ENCODE results near the gene SLC28A2.
"Not testable (repeated sequence)": the region's sequence is repeated elsewhere in the genome, so short reads cannot be mapped to it uniquely, and the experiment has no call there.

Gene SLC28A2

GRCh38 chr15:45288947-45289346, 36.9 kb downstream of the SLC28A2 start:
- H3K36me3 ChIP-seq: no peaks in the 10 kb centered on the region
- no peak overlapping the region for H3K4me3 ChIP-seq
- no peak overlapping the region for H3K4me2 ChIP-seq
- no peaks in the 10 kb centered on the region for H3K27me3 ChIP-seq
- no peaks in the 10 kb centered on the region for H3K4me1 ChIP-seq
- no peaks in the 10 kb centered on the region for H4K20me1 ChIP-seq
- H3K9me3 ChIP-seq: no peaks in the 10 kb centered on the region
- no peak for TF ChIP-seq Cebpa-rat (IDR thresholded peaks at IDR 0.05)
- H3K9ac ChIP-seq: no peak overlapping the region
- H3K27ac ChIP-seq: no peak overlapping the region

GRCh38 chr15:45291822-45292582, 40.0 kb downstream of the SLC28A2 start:
- Histone ChIP-seq H3K4me2 (no peak overlapping the region), H3K9me3 (peaks cover 12% of the 10 kb centered on the region), H3K27ac (no peak overlapping the region), H3K4me1 (no peaks in the 10 kb centered on the region), H3K4me3 (no peak overlapping the region), H3K9ac (no peak overlapping the region), H3K36me3 (no peaks in the 10 kb centered on the region), H4K20me1 (no peaks in the 10 kb centered on the region), H3K27me3 (no peaks in the 10 kb centered on the region)
- TF ChIP-seq Cebpa-rat (IDR thresholded peaks at IDR 0.05): no peak

GRCh38 chr15:45293326-45293725, 41.3 kb downstream of the SLC28A2 start:
- not testable (repeated sequence) for H3K4me1 ChIP-seq, H3K4me2 ChIP-seq, H3K4me3 ChIP-seq, H3K9ac ChIP-seq, H3K27ac ChIP-seq, H3K36me3 ChIP-seq, H3K27me3 ChIP-seq, H4K20me1 ChIP-seq
- H3K9me3 ChIP-seq: peaks cover 25% of the 10 kb centered on the region

- H3K36me3 ChIP-seq, H4K20me1 ChIP-seq, H3K4me1 ChIP-seq, H3K27me3 ChIP-seq, H3K4me3 ChIP-seq, H3K9ac ChIP-seq, H3K27ac ChIP-seq, H3K4me2 ChIP-seq: not testable (repeated sequence)
- peaks cover 43% of the 10 kb centered on the region for H3K9me3 ChIP-seq
These were observed 46.9 kb downstream of the SLC28A2 start for GRCh38 chr15:45298964-45299378.

- TF ChIP-seq Cebpa-rat (IDR thresholded peaks at IDR 0.05): no peak
- Histone ChIP-seq H3K36me3 (no peaks in the 10 kb centered on the region), H3K4me3 (no peak overlapping the region), H3K9me3 (peaks cover 6% of the 10 kb centered on the region; the same call in 1 of the 2 replicates), H3K9ac (no peak overlapping the region), H4K20me1 (no peaks in the 10 kb centered on the region), H3K4me1 (no peaks in the 10 kb centered on the region), H3K4me2 (no peak overlapping the region), H3K27ac (no peak overlapping the region), H3K27me3 (no peaks in the 10 kb centered on the region)
These were observed 52.7 kb downstream of the SLC28A2 start for GRCh38 chr15:45304711-45305110.

GRCh38 chr15:45306105-45306504, 54.1 kb downstream of the SLC28A2 start:
- Histone ChIP-seq H4K20me1 (no peaks in the 10 kb centered on the region), H3K4me3 (no peak overlapping the region), H3K9ac (no peak overlapping the region), H3K4me1 (no peaks in the 10 kb centered on the region), H3K36me3 (no peaks in the 10 kb centered on the region), H3K9me3 (peaks cover 6% of the 10 kb centered on the region; the same call in 1 of the 2 replicates), H3K27ac (no peak overlapping the region), H3K27me3 (no peaks in the 10 kb centered on the region), H3K4me2 (no peak overlapping the region)
- TF ChIP-seq Cebpa-rat (IDR thresholded peaks at IDR 0.05): no peak

- Histone ChIP-seq H3K4me1 (no peaks in the 10 kb centered on the region), H3K4me3 (no peak overlapping the region), H4K20me1 (no peaks in the 10 kb centered on the region), H3K27ac (no peak overlapping the region), H3K9me3 (peaks cover 6% of the 10 kb centered on the region; the same call in 1 of the 2 replicates), H3K4me2 (peak overlapping the region; percentile 51), H3K36me3 (no peaks in the 10 kb centered on the region), H3K27me3 (no peaks in the 10 kb centered on the region), H3K9ac (no peak overlapping the region)
- TF ChIP-seq Cebpa-rat (IDR thresholded peaks at IDR 0.05): no peak
These were observed 55.3 kb downstream of the SLC28A2 start for GRCh38 chr15:45307230-45307924.

GRCh38 chr15:45314117-45314516, 62.1 kb downstream of the SLC28A2 start:
- H3K27ac ChIP-seq, H3K4me2 ChIP-seq, H3K36me3 ChIP-seq, H3K9me3 ChIP-seq, H3K9ac ChIP-seq, H4K20me1 ChIP-seq, H3K27me3 ChIP-seq, H3K4me3 ChIP-seq, H3K4me1 ChIP-seq: not testable (repeated sequence)

- H3K4me3 ChIP-seq: no peak overlapping the region
- no peaks in the 10 kb centered on the region for H3K9me3 ChIP-seq
These were observed 62.9 kb downstream of the SLC28A2 start for GRCh38 chr15:45314960-45315359.

GRCh38 chr15:45319472-45320214, 67.6 kb downstream of the SLC28A2 start:
- Histone ChIP-seq H3K4me1 (no peaks in the 10 kb centered on the region), H3K4me3 (no peak overlapping the region), H3K27ac (no peak overlapping the region), H3K36me3 (no peaks in the 10 kb centered on the region), H3K4me2 (no peak overlapping the region), H4K20me1 (no peaks in the 10 kb centered on the region), H3K9ac (no peak overlapping the region), H3K9me3 (no peaks in the 10 kb centered on the region), H3K27me3 (no peaks in the 10 kb centered on the region)
- no peak for TF ChIP-seq Cebpa-rat (IDR thresholded peaks at IDR 0.05)

More at GRCh38 chr15:45314960-45315359, 62.9 kb downstream of the SLC28A2 start:
- Histone ChIP-seq H3K36me3 (no peaks in the 10 kb centered on the region), H4K20me1 (no peaks in the 10 kb centered on the region), H3K9ac (no peak overlapping the region), H3K4me2 (no peak overlapping the region), H3K27me3 (no peaks in the 10 kb centered on the region), H3K4me1 (no peaks in the 10 kb centered on the region), H3K27ac (no peak overlapping the region)
- TF ChIP-seq Cebpa-rat (IDR thresholded peaks at IDR 0.05): no peak

Data from BLaER1 (cell line).